HepG2 (cell line): ENCODE data around the gene ARID5B. TPM values are rescaled to one million over a fixed set of nuclear protein-coding genes. Genes with fewer than 3 reads are reported as not detected.
A peak's percentile ranks its signal among the peaks of the same experiment; 100 is the strongest.

ENCODE experiments used
- CBX2 ChIP-seq, 2 experiments: fragments of 200-600 bp in 1 of 2; sonication (generic); formaldehyde crosslinking in 1 of 2; IDR thresholded peaks; 2 replicates each; pipeline versions ENCODE4 v1.7.0 to v1.8.1; 2018 to 2022; ENCODE audit warnings: low read depth in 2 of 2, low read length in 1 of 2, mild to moderate bottlenecking in 1 of 2, missing genetic modification reagents in 1 of 2
- FIP1L1 ChIP-seq: fragments of 200-400 bp; formaldehyde crosslinking; IDR thresholded peaks from 2 replicates; pipeline ENCODE4 v1.6.1; 2018; ENCODE audit warnings: low read depth, mild to moderate bottlenecking, low read length, moderate library complexity, borderline replicate concordance; ENCODE audit not compliant: insufficient read depth
- FOSL1 ChIP-seq: sonication (generic); formaldehyde crosslinking; IDR thresholded peaks from 2 replicates; pipeline ENCODE4 v1.9.0; 2021; ENCODE audit warnings: missing genetic modification reagents, borderline replicate concordance
- KDM5A ChIP-seq: fragments of 200-600 bp; sonication (generic); IDR thresholded peaks from 2 replicates; pipeline ENCODE4 v1.7.0; 2018; ENCODE audit warnings: antibody characterized with exemption, mild to moderate bottlenecking, low read length, borderline replicate concordance
- NFYB ChIP-seq: sonication (generic); formaldehyde crosslinking; IDR thresholded peaks from 2 replicates; pipeline ENCODE4 v1.4.0; 2020; ENCODE audit warnings: missing genetic modification reagents
- REXO4 ChIP-seq: sonication (generic); formaldehyde crosslinking; IDR thresholded peaks from 2 replicates; pipeline ENCODE4 v1.8.0; 2022; ENCODE audit warnings: missing genetic modification reagents, mild to moderate bottlenecking, borderline replicate concordance
- SKI ChIP-seq: fragments of 450-650 bp; IDR thresholded peaks from one replicate; pipeline ENCODE4 v1.6.1; 2018; ENCODE audit warnings: mild to moderate bottlenecking; ENCODE audit not compliant: partially characterized antibody
- SNAPC2 ChIP-seq: sonication (generic); formaldehyde crosslinking; IDR thresholded peaks from 2 replicates; pipeline ENCODE4 v1.8.1; 2022; ENCODE audit warnings: mild to moderate bottlenecking, missing genetic modification reagents
- TGIF2 ChIP-seq: IDR thresholded peaks from 2 replicates; pipeline ENCODE4 v1.6.1; 2016; ENCODE audit warnings: control low read depth, missing compliant biosample characterization
- THAP7 ChIP-seq: sonication (generic); formaldehyde crosslinking; IDR thresholded peaks from 2 replicates; pipeline ENCODE4 v1.8.1; 2023; ENCODE audit warnings: mild to moderate bottlenecking, missing genetic modification reagents
- ZBED4 ChIP-seq: sonication (generic); formaldehyde crosslinking; IDR thresholded peaks from 2 replicates; pipeline ENCODE4 v1.4.0; 2020; ENCODE audit warnings: missing genetic modification reagents, borderline replicate concordance
- ZNF317 ChIP-seq: sonication (generic); formaldehyde crosslinking; IDR thresholded peaks from 2 replicates; pipeline ENCODE4 v1.5.0; 2020; ENCODE audit warnings: mild to moderate bottlenecking, missing genetic modification reagents
- ZNF343 ChIP-seq: sonication (generic); formaldehyde crosslinking; IDR thresholded peaks from 2 replicates; pipeline ENCODE4 v1.4.0; 2020; ENCODE audit warnings: mild to moderate bottlenecking, missing genetic modification reagents
- ZNF407 ChIP-seq: sonication (generic); formaldehyde crosslinking; IDR thresholded peaks from one replicate; pipeline ENCODE4 v1.5.1; 2020; ENCODE audit warnings: mild to moderate bottlenecking, missing genetic modification reagents; ENCODE audit errors: not compliant biosample characterization
- ZNF660 ChIP-seq: sonication (generic); formaldehyde crosslinking; IDR thresholded peaks from 2 replicates; pipeline ENCODE4 v1.5.1; 2020; ENCODE audit warnings: mild to moderate bottlenecking, low read depth, missing genetic modification reagents, borderline replicate concordance
- ZNF737 ChIP-seq: sonication (generic); formaldehyde crosslinking; IDR thresholded peaks from 2 replicates; pipeline ENCODE4 v1.5.0; 2020; ENCODE audit warnings: missing genetic modification reagents, mild to moderate bottlenecking, borderline replicate concordance
- ZNF777 ChIP-seq: sonication (generic); formaldehyde crosslinking; IDR thresholded peaks from 2 replicates; pipeline ENCODE4 v1.4.0; 2020; ENCODE audit warnings: missing genetic modification reagents
- ZNF878 ChIP-seq: sonication (generic); formaldehyde crosslinking; IDR thresholded peaks from 2 replicates; pipeline ENCODE4 v1.8.1; 2023; ENCODE audit warnings: mild to moderate bottlenecking, missing genetic modification reagents, moderate library complexity
- polyA plus RNA-seq, 8 experiments: library from polyadenylated mRNA; depleted of rRNA in 3 of 8; stranded (reverse) in 7 of 8; unstranded in 1 of 8; fragments of >200 nt; fragmentation: Illumina TruSeq in 4 of 8; extraction: Trizol in 4 of 8; gene quantifications; 2 replicates each; pipeline versions ENCODE4 v1.2.1 to v1.2.3, GENCODE V29; 2011 to 2016; ENCODE audit warnings: low read depth in 4 of 8, missing spikeins in 1 of 8, mixed read lengths in 1 of 8; ENCODE audit not compliant: insufficient read depth in 1 of 8
- total RNA-seq, 5 experiments: library from RNA; depleted of rRNA; stranded (reverse); fragments of >200 nt; fragmentation: Illumina TruSeq; extraction: Trizol; gene quantifications; 2 replicates each; pipeline ENCODE4 v1.2.3, GENCODE V29; 2016; ENCODE audit warnings: low read depth in 1 of 5

ARID5B gene
- total and polyA plus RNA-seq, 2 of the 13 experiments (the other 11 are each of a cell fraction or from before 2014, with no cell fraction given): 6.2 to 21.1 TPM

GRCh38 chr10:62093863-62094291 is 192.4 kb downstream of the ARID5B start (continued):
- no peak for TF ChIP-seq ZNF407 (CRISPR knock-in tag)
- no peak for TF ChIP-seq ZNF878
- no peak for TF ChIP-seq ZNF777 (CRISPR knock-in tag)
- TF ChIP-seq ZBED4: no peak
- TF ChIP-seq KDM5A: no peak
- TF ChIP-seq ZNF317 (CRISPR knock-in tag): no peak
- TF ChIP-seq FOSL1 (CRISPR knock-in tag): no peak
- TF ChIP-seq FIP1L1: no peak
- no peak for TF ChIP-seq ZNF343
- TF ChIP-seq SNAPC2 (CRISPR knock-in tag): no peak
- no peak for TF ChIP-seq ZNF660 (CRISPR knock-in tag)
- TF ChIP-seq CBX2 (IDR thresholded peaks at IDR 0.05; ENCODE audit: low read depth, low read length): no peak
- no peak for TF ChIP-seq CBX2 (CRISPR knock-in tag; IDR thresholded peaks at IDR 0.05; ENCODE audit: low read depth)
- TF ChIP-seq TGIF2 (CRISPR knock-in tag): no peak
- TF ChIP-seq NFYB: no peak
- TF ChIP-seq REXO4 (CRISPR knock-in tag): no peak
- TF ChIP-seq THAP7 (CRISPR knock-in tag): no peak
- peak; percentile 41 for TF ChIP-seq SKI
- TF ChIP-seq ZNF737 (CRISPR knock-in tag): no peak
